Activated CD8-positive, alpha-beta T cell treated with anti-CD3 and anti-CD28 coated beads for 36 hours (primary cell): ENCODE measurements around the gene LAMTOR5. TPM values are rescaled to one million over a fixed set of nuclear protein-coding genes. Genes with fewer than 3 reads are reported as not detected.

Source experiments
- ATAC-seq: fragments of 200-7000 bp; cut with Tn5 transposase; one replicate; pipeline ENCODE4 v1.10.0; 2021; ENCODE audit warnings: mild to moderate bottlenecking, moderate library complexity
- CTCF ChIA-PET: fragments of 350-600 bp; sonication (Branson Sonifier 250); formaldehyde crosslinking; loops from one replicate; lab custom pipeline; 2021; ENCODE audit warnings: antibody characterized with exemption; lab: Charles Lee
- POLR2A ChIA-PET: fragments of 350-600 bp; sonication (Branson Sonifier 250); formaldehyde crosslinking; loops from one replicate; lab custom pipeline; 2021; ENCODE audit warnings: antibody characterized with exemption; lab: Charles Lee
- DNase-seq: peaks from one replicate; pipeline ENCODE4 v3.0.0-alpha.2; 2020
- H3K27ac Mint-ChIP-seq: one replicate; pipeline ENCODE4 v1.8.0; 2021; ENCODE audit warnings: mild to moderate bottlenecking, mixed read lengths
- H3K27me3 Mint-ChIP-seq: one replicate; pipeline ENCODE4 v1.8.0; 2021; ENCODE audit warnings: mixed read lengths
- H3K36me3 Mint-ChIP-seq: one replicate; pipeline ENCODE4 v1.8.0; 2021; ENCODE audit warnings: low read depth, mixed read lengths
- H3K4me1 Mint-ChIP-seq: one replicate; pipeline ENCODE4 v1.8.0; 2021; ENCODE audit warnings: low read depth, mixed read lengths
- H3K4me3 Mint-ChIP-seq: one replicate; pipeline ENCODE4 v1.8.0; 2021; ENCODE audit warnings: mild to moderate bottlenecking, moderate library complexity, mixed read lengths
- H3K9me3 Mint-ChIP-seq: one replicate; pipeline ENCODE4 v1.8.0; 2021; ENCODE audit warnings: mixed read lengths
- CTCF ChIP-seq: fragments of 200-600 bp; IDR thresholded peaks from one replicate; pipeline ENCODE4 v1.8.0; 2022; ENCODE audit warnings: antibody characterized with exemption, mild to moderate bottlenecking
- intact Hi-C: fragments of 100-400 bp; cut with micrococcal nuclease; formaldehyde crosslinking; loops from one replicate; pipeline ENCODE4 v1.10.0; 2022
- total RNA-seq, 2 experiments: library from RNA; stranded (reverse); gene quantifications; one replicate each; pipeline ENCODE4 v1.2.3, GENCODE V29; 2021

LAMTOR5 gene
- total RNA-seq, 2 experiments from 2014 or later: 154 to 160 TPM

DNA sequence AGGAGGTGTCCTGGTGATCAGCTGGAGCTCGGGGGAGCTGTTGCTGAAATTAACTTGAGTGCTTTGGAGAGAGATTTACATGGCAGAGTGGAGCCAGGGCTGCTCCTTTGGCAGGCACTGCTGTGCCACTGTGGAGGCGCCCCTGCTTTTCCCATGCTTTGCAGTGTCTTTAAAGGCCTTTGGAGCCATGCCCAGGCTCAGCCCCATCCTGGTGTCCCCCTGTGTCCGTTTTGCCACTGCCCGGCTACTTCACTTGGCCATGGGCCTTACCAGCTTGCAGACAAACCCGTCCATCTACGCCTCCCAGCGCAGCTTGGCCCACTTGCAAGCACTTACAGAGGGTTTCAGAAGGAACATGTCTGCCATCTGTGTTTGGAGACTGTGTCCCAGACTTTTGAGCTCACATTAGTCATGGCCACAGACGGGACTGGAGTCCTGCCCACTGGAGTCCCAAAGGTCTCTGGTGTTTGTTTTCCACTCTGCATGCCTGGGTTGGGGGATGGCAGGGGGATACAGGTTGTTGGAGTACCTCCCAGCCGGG lies 18.2 kb upstream of the LAMTOR5 start:
- no peak for DNase-seq
- H3K4me3 Mint-ChIP-seq: no peak overlapping the region
- H3K36me3 Mint-ChIP-seq: no peaks in the 10 kb centered on the region
- no peak for TF ChIP-seq CTCF
- no peak for ATAC-seq
- no peak overlapping the region for H3K27ac Mint-ChIP-seq
- no peaks in the 10 kb centered on the region for H3K9me3 Mint-ChIP-seq
- ChIA-PET CTCF (interaction anchor here (1.1 to 1.5 kb wide), 5 partner anchors 10 to 320 kb away, joined by 3 to 6 read pairs (median 4); no protein-coding TSS in a partner anchor), POLR2A (no interaction called here)
- H3K4me1 Mint-ChIP-seq: no peaks in the 10 kb centered on the region
- peaks cover 4% of the 10 kb centered on the region for H3K27me3 Mint-ChIP-seq
- intact Hi-C loops: no loop called here

- Mint-ChIP-seq H3K4me3 (no peak overlapping the region), H3K9me3 (no peaks in the 10 kb centered on the region), H3K27me3 (peaks cover 4% of the 10 kb centered on the region), H3K4me1 (no peaks in the 10 kb centered on the region), H3K27ac (no peak overlapping the region), H3K36me3 (no peaks in the 10 kb centered on the region)
- TF ChIP-seq CTCF: no peak
- DNase-seq: no peak
- intact Hi-C loops: no loop called here
- no peak for ATAC-seq
- ChIA-PET CTCF (interaction anchor here (1.1 to 1.5 kb wide), 4 partner anchors 35 to 319 kb away, joined by 3 to 4 read pairs (median 4); no protein-coding TSS in a partner anchor), POLR2A (no interaction called here)
These were observed 17.5 kb upstream of the LAMTOR5 start for GRCh38 chr1:110424699-110425611.

- H3K4me3 Mint-ChIP-seq: no peak overlapping the region
- H3K4me1 Mint-ChIP-seq: no peaks in the 10 kb centered on the region
- no peak overlapping the region for H3K27ac Mint-ChIP-seq
- intact Hi-C loops: no loop called here
- peaks cover 4% of the 10 kb centered on the region for H3K27me3 Mint-ChIP-seq
- ChIA-PET POLR2A (interaction anchor here (1.3 kb wide), 1 partner anchor 9 kb away, joined by 3 read pairs; no protein-coding TSS in a partner anchor), CTCF (interaction anchor here (0.8 to 3.9 kb wide), 3 partner anchors 9 to 75 kb away, joined by 3 to 22 read pairs (median 6); no protein-coding TSS in a partner anchor)
- no peak for TF ChIP-seq CTCF
- no peaks in the 10 kb centered on the region for H3K9me3 Mint-ChIP-seq
- H3K36me3 Mint-ChIP-seq: no peaks in the 10 kb centered on the region
- DNase-seq (peak; percentile 21), ATAC-seq (no peak)
These were observed 13.6 kb upstream of the LAMTOR5 start for GRCh38 chr1:110420874-110421793.

DNA sequence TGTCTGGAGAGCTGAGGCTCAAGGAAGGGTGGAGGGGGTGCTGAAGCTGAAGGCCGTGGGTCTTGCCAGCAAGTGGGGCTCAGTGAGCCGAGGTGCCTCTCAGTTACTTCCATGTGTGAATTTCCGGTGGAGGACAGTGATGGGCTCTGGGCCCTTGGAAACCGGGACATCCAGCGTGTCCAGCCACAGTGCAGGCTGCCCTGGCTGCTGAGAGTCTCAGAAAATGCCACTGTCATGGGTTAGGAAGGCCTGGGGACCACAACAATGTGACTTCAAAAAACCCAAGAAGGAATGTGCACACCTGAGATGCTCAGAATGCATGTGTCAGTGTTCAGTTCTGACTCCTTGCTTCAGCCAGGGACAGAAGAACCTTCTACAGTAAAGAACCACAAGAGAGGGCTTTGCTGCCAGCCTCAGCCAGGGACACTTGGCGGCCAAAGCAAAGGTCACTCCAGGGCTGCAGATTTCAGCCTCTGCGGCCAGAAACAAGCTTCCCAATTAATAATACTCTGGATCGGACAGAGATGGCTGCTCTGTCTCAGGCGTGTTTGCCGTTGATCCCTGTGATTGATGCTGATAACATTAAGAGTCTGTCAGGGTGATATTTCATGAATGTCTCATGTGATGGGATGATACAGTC lies 12.6 kb upstream of the LAMTOR5 start:
- CTCF ChIA-PET: interaction anchor here (1.8 to 3.9 kb wide), 2 partner anchors 8 to 76 kb away, joined by 6 to 22 read pairs; no protein-coding TSS in a partner anchor

More for the DNA sequence above, 12.6 kb upstream of the LAMTOR5 start:
- no peak for DNase-seq
- Mint-ChIP-seq H3K9me3 (no peaks in the 10 kb centered on the region), H3K27me3 (peaks cover 4% of the 10 kb centered on the region), H3K4me1 (no peaks in the 10 kb centered on the region), H3K36me3 (no peaks in the 10 kb centered on the region), H3K27ac (no peak overlapping the region), H3K4me3 (no peak overlapping the region)
- intact Hi-C loops: no loop called here
- POLR2A ChIA-PET: no interaction called here
- ATAC-seq: no peak
- TF ChIP-seq CTCF: no peak
